Measurements from ENCODE around the gene RERE.

GRCh38 chr1:8402109-8402710 lies 415.2 kb downstream of the RERE start:
- TF ChIP-seq CTCF (IDR thresholded peaks at IDR 0.05), result no peak
- TF ChIP-seq POLR2A (IDR thresholded peaks at IDR 0.05), result no peak
